ENCODE data around the gene EXOSC7. TPM values are rescaled to one million over a fixed set of nuclear protein-coding genes. Genes with fewer than 3 reads are reported as not detected.
A peak's percentile ranks its signal among the peaks of the same experiment; 100 is the strongest.

The EXOSC7 gene
- total RNA-seq, 3 donors from 2014 or later = 23.2 to 26.2 (median 24.4) TPM

- H3K4me3 ChIP-seq = no peak overlapping the region
- H3K4me1 ChIP-seq (ENCODE audit: low read depth) = peaks cover 2% of the 10 kb centered on the region
- H3K9me3 ChIP-seq = no peaks in the 10 kb centered on the region
- no peaks in the 10 kb centered on the region for H3K36me3 ChIP-seq (ENCODE audit: low read depth)
- intact Hi-C loops (cut with DNase I, micrococcal nuclease) = no loop called here
- ATAC-seq (no peak), DNase-seq (no peak)
- TF ChIP-seq CTCF (IDR thresholded peaks at IDR 0.05) = no peak
Observed at GRCh38 chr3:44988073-44988472, 12.0 kb downstream of the EXOSC7 start.

- Histone ChIP-seq H3K36me3 (ENCODE audit: low read depth) (no peaks in the 10 kb centered on the region), H3K4me3 (no peak overlapping the region), H3K9me3 (no peaks in the 10 kb centered on the region), H3K4me1 (ENCODE audit: low read depth) (peaks cover 9% of the 10 kb centered on the region)
- ATAC-seq (no peak), DNase-seq (no peak)
- TF ChIP-seq CTCF (IDR thresholded peaks at IDR 0.05) = no peak
- intact Hi-C loops (cut with DNase I, micrococcal nuclease) = no loop called here
Observed at GRCh38 chr3:44989141-44989540, 13.1 kb downstream of the EXOSC7 start.

DNA sequence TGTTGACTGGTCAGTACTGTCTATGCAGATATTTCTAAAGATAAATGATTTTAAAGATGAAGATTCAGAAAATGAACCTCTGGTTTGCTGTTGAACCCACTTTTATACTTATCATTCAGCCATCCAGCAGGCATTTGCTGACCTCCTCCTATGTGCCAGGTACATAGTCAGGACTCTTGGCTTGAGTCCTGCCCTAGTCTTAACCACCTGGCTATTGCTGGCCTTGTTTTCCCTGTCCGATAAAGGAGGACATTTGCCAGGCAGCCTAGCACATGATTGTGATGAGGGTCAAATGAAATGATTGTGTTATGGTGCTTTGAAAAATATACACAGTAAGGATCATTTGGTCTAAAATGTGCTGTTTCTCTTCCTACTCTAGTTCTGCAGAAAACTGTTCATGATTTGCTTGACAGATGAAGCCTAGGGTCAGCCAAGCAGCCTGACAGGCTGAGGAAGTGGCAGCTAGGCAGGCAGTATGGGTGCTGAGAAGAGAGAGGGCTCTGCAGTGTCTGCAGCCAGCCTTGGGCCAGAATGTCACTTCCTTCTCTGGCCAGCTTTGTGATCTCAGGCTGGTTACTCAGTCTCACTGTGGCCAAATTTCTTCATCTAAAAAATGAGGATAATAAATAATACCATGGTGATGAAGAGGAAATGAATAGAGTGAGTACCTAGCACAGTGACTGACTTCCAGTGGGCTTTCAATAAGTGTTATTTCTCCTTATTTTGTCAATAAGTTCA is 13.8 kb downstream of the EXOSC7 start:
- Histone ChIP-seq H3K4me1 (ENCODE audit: low read depth) (peaks cover 9% of the 10 kb centered on the region), H3K4me3 (no peak overlapping the region), H3K36me3 (ENCODE audit: low read depth) (no peaks in the 10 kb centered on the region), H3K9me3 (no peaks in the 10 kb centered on the region)
- intact Hi-C loops (cut with DNase I, micrococcal nuclease) = no loop called here
- no peak for TF ChIP-seq CTCF (IDR thresholded peaks at IDR 0.05)
- no peak for DNase-seq
- ATAC-seq = no peak

DNA sequence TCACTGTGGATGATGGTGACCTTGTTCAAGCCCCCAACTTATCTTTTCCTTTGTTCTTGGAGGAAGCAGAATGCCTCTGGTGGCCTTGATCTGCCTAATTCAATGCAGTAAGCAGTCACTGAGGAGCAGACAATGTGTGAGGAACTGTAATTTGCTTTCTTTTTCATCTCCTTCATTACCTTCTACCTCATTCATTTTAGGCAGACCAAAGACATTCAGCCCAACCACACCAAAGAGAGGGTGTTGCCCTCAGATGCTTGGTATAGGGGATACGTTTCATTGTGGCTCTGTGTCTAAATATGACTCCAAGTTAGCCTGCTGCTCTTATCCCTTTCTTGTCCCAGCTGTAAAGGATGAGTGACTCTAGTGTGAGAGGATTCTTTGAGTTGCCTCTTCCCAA is 15.3 kb downstream of the EXOSC7 start:
- H3K4me3 ChIP-seq = no peak overlapping the region
- intact Hi-C loops (cut with DNase I, micrococcal nuclease) = no loop called here

GRCh38 chr3:44992555-44993470 is 16.8 kb downstream of the EXOSC7 start:
- ATAC-seq (peak; percentile 39), DNase-seq (no peak)
- Histone ChIP-seq H3K36me3 (ENCODE audit: low read depth) (no peaks in the 10 kb centered on the region), H3K4me1 (ENCODE audit: low read depth) (peaks cover 15% of the 10 kb centered on the region), H3K9me3 (no peaks in the 10 kb centered on the region), H3K4me3 (no peak overlapping the region)
- intact Hi-C loops (cut with DNase I, micrococcal nuclease) = no loop called here
- TF ChIP-seq CTCF (IDR thresholded peaks at IDR 0.05) = peak; percentile 48

More for the DNA sequence above, 15.3 kb downstream of the EXOSC7 start:
- DNase-seq (no peak), ATAC-seq (no peak)
- Histone ChIP-seq H3K4me1 (ENCODE audit: low read depth) (peaks cover 15% of the 10 kb centered on the region), H3K36me3 (ENCODE audit: low read depth) (no peaks in the 10 kb centered on the region), H3K9me3 (no peaks in the 10 kb centered on the region)
- no peak for TF ChIP-seq CTCF (IDR thresholded peaks at IDR 0.05)
